SK-N-DZ (cell line): ENCODE measurements around the gene MAP3K12.

Source experiments
- DNase-seq: peaks from one replicate; pipeline ENCODE4 v3.0.0-alpha.2; 2015; ENCODE audit warnings: low spot score

The MAP3K12 gene

GRCh38 chr12:53508534-53509170 lies 9.4 kb upstream of the MAP3K12 start:
- DNase-seq = peak; percentile 81

GRCh38 chr12:53507603-53507885 lies 8.3 kb upstream of the MAP3K12 start:
- DNase-seq = no peak

DNA sequence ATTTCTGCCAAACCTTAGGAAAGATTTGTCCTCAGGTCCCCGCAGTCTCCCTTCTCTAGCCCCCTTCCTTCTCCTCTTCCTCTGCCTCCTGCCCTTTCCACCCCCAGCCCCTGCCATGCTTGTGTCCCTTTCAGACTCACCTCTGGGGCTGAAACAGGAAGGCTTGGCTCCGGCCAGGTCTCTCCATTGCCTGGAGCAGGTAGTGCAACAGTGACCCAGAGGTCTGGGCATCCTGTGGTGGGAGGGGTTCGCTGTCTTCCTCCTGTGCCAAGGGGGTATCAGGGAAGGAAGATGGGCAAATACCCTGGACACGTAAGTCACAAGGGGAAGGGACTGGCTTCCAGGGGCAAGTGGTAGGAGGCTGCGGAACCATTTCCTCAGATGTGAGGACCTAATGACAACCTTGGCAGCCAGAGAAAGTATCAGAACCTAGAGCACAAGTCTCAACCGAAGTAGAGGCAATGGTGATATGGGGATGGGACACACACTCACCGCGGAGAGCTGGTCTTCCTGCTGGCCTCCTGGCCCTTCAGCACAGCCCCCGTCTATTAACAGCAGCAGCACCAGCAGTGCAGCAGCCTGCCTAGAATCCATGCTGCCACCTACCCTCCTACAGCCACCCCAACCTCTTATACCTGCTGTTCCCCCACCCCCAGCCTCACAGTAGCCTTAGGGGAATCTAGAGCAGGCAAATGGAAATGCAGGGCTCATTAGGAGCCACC lies 7.8 kb upstream of the MAP3K12 start, which contains the start of gene NPFF:
Gene NPFF, minus strand, starts transcription at position 604 of the 722 bp plus-strand sequence. Its CDS starts 10 bp downstream, at position 594.
- DNase-seq = no peak

- no peak for DNase-seq
Observed at GRCh38 chr12:53506450-53506785, 7.2 kb upstream of the MAP3K12 start.

GRCh38 chr12:53505555-53506449 lies 6.5 kb upstream of the MAP3K12 start:
- DNase-seq = no peak

DNA sequence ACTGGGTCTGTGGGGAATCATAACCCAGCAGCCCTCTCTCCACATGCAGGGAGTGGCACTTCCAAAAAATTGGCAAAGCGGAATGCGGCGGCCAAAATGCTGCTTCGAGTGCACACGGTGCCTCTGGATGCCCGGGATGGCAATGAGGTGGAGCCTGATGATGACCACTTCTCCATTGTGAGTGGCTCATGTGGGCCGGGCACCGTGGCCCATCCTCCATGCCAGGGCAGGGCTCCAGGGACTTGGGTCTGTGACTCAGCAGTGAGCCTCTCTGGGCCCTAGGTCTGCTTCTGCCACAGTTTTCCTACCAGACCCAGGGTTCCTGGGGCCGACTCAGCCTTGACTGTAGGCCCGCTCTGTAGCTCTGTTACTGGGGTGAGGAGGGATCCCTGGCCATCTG lies 5.8 kb upstream of the MAP3K12 start:
- DNase-seq = no peak

DNA sequence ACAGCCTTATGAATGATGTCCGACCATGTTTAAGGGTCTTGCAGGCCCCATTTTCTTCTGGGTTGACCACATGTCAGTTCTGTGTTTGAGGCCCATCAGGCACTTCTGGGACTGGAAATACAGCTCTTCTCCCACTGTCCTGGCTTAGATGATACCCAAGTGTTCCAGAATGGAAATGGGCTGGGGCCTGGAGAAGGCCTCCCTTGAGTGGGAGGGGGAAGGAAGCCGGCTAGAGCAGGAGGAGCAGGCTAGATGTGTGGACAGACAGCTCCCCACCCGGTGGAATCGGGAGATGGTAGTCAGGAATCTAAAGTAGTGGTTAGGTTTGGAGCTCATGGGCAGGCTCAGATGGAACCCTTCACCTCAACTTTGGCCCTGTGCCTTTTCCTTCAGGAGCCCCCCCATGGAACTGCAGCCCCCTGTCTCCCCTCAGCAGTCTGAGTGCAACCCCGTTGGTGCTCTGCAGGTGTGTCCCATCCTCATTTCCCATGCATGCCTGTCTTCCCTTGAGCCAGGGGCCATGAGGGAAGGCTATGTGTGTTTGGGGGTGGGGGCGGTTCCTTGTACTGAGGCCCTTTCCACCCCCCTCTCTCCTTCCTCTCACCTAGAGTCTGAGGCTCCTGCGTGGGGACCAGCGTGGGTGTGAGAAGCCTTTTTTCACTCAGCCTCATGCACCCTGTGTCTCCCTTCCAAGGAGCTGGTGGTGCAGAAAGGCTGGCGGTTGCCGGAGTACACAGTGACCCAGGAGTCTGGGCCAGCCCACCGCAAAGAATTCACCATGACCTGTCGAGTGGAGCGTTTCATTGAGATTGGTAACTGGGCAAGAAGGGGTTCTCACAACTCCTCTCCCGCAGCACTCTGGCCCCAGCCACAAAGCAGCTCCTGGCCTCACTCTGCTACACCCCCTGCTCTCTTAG lies 5.0 kb upstream of the MAP3K12 start:
- no peak for DNase-seq

DNA sequence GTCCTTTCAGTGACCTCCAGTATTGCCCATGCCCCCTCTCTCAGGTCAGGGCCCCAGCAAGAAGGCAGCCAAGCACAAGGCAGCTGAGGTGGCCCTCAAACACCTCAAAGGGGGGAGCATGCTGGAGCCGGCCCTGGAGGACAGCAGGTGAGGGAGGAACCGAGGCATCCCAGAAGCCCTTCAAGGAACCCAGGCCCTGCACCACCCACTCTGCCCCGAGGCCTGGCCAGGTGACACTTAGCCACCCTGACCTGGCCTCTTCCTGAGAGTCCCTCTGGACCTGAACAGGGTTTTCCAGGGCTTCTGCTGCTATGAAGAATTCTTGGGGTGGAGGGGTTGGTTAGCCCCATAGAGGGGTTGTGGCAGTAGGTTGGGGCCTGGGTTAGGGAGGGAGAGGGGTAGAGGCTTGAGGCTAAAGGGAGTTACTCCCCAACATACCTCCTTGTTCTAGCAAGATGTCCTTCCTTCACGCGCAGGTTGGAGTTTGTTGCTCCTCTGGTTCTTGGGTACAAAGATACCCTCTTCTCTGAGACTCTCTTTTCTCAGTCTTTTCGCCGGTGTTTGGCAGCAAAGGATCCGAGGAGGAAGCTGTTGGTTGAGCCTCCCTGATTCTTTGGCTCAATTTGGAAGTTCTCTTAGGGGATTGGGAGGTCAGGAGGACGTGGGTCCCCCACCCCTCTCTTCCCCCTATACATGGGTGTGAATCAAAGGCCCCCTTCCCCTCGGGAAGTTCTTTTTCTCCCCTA lies 3.9 kb upstream of the MAP3K12 start:
- DNase-seq = no peak

- no peak for DNase-seq
Observed at GRCh38 chr12:53502331-53502730, 3.1 kb upstream of the MAP3K12 start.

DNA sequence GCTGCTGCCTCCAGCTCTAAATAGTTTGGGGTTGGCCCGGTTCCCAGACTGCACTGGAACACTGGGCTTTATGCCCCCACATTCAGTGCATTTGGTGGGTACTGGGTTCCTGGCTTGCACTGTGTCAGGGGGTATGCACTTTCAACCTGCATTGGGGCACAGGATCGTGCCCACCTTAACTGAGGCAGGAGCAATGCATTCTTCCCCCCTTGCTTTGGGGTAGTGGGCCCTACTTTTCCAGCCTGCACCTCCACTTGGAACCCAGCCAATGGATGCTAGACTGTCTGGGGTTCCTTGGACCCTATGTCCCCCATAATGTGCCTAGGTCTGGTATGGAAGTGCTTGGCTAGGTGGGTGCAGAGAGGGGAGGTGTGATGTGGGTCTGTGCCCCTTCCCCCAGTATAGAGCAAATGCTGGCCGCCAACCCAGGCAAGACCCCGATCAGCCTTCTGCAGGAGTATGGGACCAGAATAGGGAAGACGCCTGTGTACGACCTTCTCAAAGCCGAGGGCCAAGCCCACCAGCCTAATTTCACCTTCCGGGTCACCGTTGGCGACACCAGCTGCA lies 2.4 kb upstream of the MAP3K12 start:
- no peak for DNase-seq

DNA sequence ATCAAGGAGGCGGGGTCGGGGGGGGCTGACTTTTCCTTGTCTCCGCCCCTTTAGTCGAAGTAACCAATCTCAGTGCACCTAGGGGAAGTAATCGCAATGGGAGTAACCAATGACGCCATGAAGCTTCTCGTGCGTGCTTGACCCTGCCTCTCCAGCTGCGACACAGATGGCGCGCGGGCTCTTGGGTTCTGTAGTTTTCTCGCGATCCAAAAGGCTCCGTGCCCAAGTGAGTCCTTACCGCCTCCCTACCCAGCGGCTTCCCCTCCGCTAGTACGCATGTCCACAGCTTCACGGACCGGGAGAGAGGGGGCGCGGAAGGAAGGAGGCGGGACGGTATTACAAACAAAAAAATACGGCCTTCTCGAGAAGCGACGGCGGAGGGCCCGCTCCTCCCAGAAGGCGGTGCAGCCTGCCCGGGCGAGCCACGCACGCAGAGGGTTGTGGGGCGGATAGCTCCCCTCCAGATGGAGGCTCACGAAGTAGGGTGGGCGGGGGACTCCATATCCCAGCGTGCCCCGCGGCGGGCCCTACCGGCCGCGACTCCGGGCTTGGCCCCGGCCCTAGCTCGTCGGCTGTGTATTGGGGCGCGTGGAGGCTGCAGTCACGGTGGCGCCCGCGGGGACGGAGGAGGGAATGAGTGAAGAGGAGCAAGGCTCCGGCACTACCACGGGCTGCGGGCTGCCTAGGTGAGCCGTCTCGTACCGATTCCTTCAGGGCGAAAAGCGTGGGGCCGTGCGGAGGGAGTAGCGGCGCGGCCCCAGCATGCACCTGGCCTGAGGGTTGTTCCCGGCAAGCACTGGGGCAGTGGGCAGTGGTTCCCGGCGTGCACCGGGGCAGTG lies 1.7 kb upstream of the MAP3K12 start, which contains the start of gene TARBP2:
Gene TARBP2, plus strand, starts transcription at position 508 of the 839 bp plus-strand sequence. Its CDS starts 126 bp downstream, at position 634.
- DNase-seq = peak; percentile 99

DNA sequence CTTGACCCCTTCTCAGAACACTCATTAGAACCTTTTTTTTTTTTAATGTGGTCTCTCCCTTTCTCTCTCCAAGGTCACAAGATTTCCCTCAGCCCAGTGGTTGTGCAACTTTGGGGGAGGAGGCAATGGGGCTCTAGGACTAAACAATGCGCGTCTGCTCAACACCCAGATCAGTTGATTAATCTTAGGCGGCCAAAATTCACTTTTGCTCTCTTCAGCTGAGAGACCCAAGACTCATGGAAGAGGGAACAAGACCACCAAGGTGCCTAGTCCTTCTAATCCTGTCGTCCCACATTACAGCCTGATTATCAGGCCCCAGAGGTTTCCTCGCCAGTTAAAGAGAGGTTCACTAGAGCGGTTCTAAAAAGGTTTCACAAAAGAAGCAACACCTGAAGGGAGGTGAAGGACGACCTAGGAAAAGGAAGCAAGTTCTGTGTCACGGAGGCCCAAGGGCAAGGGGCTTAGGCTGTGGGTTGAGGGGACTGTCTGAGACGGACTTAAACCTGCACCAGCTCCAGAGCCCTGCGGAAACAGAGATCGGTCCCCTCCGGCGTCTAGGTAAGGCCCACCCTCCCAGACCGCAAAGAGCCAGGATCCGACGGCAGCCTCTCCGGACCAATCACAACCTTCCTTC lies 1.0 kb upstream of the MAP3K12 start:
- DNase-seq = no peak

GRCh38 chr12:53498235-53498630 lies 1.0 kb downstream of the MAP3K12 start:
- no peak for DNase-seq

- no peak for DNase-seq
Observed at GRCh38 chr12:53497461-53497860, 1.8 kb downstream of the MAP3K12 start.

DNA sequence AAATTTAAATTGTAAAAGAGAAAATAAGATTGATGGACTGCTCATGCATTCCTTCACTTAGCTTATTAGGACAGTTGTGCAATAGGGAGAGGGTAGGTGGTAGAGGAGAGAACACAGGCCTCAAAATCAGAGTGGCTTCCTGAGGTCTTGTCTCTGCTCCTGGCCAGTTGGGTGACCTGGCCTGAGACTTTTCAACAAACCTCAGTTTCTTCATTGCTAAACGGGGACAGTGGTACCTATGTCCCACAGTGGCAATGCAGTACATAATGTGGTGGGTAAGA lies 2.6 kb downstream of the MAP3K12 start:
- no peak for DNase-seq

DNA sequence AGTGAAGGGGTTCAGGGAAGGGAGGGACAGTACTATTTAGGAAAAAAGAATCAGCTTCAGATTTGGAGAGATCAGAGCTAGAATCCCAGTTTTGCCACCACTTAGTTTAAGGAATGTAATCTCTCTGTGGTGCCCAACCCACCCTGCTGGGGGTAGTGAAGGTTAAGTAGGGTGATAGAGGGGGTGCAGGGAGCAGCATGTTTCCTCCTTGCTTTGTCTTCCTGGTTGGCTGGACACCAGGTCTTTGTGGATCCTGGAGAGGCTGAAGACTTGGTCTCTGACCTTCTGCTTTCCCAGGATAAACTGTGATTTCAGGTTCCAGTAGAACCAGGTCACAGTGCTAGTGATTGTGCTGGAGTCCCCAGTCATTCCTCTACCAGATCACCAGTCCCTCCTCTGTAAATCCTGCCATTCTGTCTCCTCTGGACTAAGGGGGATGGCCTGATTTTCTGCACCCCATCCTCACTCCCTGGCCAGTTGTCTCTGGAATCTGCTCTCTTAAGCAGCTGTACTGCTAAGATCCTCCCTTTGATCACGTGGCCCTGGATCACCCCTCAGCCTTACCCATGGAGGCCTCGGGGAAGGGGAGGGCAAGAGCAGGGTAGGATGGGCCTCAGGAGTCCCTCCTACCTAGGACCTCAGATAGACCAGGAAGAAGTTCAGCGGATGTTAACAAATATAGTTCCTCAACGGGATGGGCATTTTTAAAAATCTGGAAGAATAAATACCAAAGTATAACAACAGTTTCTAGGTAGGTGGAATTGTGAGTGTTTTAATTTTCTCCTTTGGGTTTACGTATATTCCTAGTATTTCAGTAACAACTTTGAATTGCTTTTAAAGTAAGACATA lies 3.1 kb downstream of the MAP3K12 start:
- peak; percentile 60 for DNase-seq

DNA sequence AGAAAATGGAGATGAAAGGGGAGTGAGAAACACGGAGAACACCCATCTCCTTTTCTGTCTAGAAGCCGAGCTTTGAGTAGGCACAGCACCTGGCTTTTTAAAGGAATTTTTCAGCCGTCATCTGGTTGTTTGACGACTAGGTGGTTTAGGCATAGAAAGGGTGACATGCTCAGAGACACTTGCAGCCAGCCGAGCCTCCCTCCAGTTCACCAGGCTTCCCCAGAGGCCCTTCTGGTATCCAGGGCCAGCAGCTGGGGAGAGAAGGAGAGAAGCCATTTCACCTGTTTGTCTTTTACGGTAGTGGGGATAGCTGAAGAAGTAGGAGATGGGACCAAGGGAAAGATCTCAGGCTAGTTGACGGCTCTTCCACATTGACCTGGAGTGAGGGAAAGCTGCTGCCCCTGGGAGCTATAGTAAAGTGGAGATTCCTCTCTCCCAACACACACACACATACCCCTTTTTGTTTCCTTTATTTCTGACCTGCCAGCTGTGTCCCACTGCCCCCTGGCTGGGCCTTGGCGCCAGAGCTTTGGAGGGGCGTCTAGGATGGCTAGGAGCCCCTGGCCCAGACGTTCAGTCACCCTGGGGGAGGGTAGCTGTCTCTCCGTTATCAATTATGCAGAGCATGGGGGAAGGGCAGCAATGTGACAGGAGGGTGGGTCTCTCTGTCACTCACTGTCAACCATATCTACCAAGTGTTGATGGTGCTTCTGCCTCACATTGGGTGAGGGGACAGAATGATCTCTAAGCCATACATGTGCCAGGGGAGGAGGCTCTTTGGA lies 5.5 kb downstream of the MAP3K12 start:
- no peak for DNase-seq
